ENCODE data around the gene UBE2H.

- TF ChIP-seq CTCF (IDR thresholded peaks at IDR 0.05) (no peak), POLR2AphosphoS5 (IDR thresholded peaks at IDR 0.05) (no peak), POLR2A (IDR thresholded peaks at IDR 0.05) (no peak)
These were observed 27.9 kb upstream of the UBE2H start for GRCh38 chr7:129980667-129981066.
